GM21825 (cell line): ENCODE results near the gene KAT2A.
"Not testable (repeated sequence)": the region's sequence is repeated elsewhere in the genome, so short reads cannot be mapped to it uniquely, and the experiment has no call there.

Experiments
- ATAC-seq: cut with Tn5 transposase; IDR thresholded peaks from one replicate; pipeline ENCODE4 v1.9.1; 2021; ENCODE audit warnings: mild to moderate bottlenecking, moderate library complexity; ENCODE audit not compliant: unreplicated experiment

KAT2A gene

GRCh38 chr17:42120770-42121769 is at the start of gene KAT2A:
Gene KAT2A, minus strand, starts transcription at chr17:42121367. Its CDS starts 63 bp downstream, at chr17:42121304.
- ATAC-seq = no peak

- no peak for ATAC-seq
Measured at GRCh38 chr17:42169351-42169750, 48.2 kb upstream of the KAT2A start.

- no peak for ATAC-seq
Measured at GRCh38 chr17:42167807-42168206, 46.6 kb upstream of the KAT2A start.

DNA sequence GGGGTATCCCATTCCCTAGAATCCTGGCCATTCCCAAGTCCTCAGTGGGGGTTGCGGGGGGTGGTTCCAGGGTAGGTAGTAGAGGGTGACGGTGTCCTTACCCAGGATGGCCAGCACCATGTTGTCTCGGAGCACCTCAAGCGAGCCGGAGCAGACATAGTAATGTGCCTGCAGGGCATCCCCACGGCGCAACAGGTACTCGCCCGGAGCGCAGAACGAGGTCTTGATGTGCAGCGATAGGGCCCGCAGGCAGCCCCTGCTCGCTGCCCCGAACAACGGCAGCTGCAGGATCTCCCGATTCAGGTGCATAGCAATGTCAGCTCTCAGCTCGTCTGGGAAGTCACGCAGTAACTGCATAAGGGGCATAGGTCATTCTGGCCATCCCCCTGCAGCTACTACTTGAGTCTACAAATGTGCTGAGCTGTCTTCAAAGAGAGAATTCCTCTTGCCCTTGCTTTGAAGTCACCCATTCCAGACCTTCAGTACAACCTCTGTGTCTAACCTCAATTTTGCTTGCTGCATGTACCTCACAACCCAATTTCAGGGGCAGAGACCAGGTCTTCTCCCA is 45.1 kb upstream of the KAT2A start:
- ATAC-seq = no peak

DNA sequence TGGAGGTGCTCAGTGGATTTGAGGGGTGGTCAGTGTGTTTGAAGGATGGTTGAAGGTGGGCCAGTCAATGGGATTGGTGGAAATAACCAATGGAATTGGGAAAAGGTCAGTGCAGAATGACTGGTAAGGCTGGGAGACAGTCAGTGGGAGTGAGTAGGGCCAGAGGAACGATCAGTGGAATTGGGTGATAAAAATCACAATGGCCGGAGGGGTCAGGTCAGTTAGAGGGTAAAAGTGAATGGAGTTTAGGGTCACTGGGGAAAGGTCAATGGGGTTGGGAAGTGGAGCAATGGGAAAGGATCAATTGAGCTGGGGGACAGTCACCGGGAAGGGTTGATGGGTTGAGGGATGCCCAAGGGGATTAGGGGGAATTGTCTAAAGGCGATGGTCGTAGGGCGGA is 44.6 kb upstream of the KAT2A start:
- ATAC-seq = no peak

DNA sequence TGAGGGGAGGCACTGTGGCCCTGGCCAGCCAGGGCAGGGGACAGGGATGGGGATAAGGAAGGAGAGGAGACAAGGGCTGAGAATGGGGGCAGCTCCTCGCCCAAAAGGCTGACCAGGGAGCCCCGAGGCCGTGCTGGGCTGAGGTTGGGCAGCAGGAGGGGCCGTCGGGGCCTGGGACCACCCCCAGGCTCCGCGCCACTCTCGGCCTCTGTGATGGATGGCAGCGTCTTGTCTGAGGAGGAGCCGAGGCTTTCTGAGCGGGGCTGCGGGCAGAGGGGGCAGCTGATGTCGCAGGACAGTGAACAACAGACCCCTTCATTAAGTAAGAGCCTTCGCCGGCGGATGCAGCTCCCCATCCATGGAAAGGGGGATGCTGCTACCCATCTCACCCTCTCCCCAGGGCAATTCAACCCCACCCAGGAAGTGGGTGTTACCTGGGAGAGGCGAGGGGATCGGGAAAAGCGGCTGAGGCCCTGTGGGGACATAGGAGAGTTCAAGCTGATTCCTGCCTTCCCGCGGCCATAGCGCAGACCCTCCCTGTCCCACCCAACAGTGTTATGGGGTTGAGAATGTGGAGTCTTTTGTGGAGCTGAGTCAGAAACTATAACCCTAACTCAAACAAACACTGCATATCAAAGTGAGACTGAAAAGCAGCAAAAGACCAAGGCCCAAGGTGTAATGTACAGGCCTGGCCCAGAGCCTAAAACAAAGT is 42.7 kb upstream of the KAT2A start:
- no peak for ATAC-seq

GRCh38 chr17:42163113-42163512 is 41.9 kb upstream of the KAT2A start:
- no peak for ATAC-seq

DNA sequence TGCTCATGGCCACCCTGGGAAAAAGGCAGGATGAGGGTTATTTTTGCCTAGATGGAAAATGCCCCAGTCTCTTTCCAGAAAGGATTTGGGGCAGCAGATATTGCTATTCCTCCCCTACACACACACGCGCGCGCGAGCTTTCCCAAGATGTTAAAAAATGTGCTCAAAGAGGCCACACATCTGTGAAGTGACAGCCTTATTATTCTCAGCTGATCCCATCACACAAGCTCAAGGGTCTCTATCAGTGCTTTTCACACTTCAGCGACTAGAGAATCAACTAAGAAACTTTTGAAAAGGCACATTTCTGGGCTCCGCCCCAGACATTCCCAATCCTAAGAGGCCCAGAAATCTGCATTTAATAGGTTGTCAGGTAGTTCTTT is 39.4 kb upstream of the KAT2A start:
- ATAC-seq = no peak

DNA sequence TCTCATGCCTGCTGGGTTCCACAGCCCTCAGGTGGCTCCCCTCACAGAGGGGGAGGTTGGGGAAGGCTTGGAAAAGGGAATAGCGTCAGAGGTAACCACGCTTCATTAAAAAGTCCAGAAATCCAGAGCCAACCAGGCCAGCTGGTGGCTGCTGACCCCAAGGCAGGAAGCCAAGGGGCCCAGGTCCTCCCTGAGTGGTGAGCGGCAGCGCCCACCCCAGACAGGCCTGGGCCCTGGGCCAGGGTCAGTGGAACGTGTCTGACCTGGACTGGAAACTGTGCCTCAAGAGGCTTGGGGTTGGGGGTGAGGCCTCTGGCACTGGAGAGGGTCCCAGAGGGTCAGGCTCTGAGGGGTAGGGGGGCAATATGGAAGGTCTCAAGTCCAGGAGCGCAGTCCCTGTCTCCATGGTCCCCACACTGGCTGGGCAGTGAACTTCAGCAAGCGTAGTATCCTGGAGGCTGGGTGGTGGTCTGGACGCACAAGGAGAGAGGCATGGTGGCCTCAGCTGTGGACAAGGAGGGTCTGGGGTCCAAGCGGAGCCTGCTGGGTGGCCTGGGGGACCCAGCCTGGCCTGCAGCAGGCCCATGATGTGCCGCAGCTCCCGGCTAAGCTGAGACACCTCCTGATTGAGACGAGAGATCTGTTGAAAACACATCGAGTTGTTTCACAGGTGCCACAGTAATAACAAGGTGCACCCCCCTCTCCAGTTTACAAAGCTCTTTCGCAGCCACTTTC is 38.8 kb upstream of the KAT2A start:
- no peak for ATAC-seq

- no peak for ATAC-seq
Measured at GRCh38 chr17:42155614-42156045, 34.5 kb upstream of the KAT2A start.

GRCh38 chr17:42153919-42154742 is 33.0 kb upstream of the KAT2A start:
- no peak for ATAC-seq

DNA sequence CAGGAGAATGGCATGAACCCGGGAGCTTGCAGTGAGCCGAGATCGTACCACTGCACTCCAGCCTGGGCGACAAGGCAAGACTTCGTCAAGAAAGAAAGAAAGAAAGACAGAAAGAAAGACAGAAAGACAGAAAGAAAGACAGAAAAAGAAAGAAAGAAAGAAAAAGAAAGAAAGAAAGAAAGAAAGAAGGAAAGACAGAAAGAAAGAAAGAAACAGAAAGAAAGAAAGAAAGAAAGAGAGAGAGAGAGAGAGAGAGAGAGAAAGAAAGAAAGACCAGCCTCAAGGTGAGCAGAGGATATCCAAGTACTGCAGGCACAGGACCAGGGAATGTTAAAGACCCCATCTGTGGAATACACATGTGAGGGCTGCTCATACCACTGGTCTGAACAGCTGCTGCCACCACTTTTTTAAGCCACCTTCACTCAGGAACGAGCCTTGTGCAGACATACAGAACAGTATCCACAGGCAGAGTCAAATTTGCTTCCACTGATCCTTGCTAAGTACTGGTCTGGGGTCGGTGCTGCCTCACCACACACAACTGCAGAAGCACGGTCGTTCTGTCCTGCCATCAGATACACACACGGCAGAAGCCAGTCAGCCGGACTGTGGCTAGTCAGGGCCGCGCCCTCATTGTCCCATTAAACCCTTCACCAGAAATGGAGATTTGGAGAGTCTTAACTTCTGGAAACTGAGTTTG is 25.9 kb upstream of the KAT2A start:
- ATAC-seq = no peak

GRCh38 chr17:42143138-42143537 is 22.0 kb upstream of the KAT2A start:
- ATAC-seq = not testable (repeated sequence)

GRCh38 chr17:42142371-42142896 is 21.3 kb upstream of the KAT2A start:
- no peak for ATAC-seq

- ATAC-seq = no peak
Measured at GRCh38 chr17:42141382-42141781, 20.2 kb upstream of the KAT2A start.

DNA sequence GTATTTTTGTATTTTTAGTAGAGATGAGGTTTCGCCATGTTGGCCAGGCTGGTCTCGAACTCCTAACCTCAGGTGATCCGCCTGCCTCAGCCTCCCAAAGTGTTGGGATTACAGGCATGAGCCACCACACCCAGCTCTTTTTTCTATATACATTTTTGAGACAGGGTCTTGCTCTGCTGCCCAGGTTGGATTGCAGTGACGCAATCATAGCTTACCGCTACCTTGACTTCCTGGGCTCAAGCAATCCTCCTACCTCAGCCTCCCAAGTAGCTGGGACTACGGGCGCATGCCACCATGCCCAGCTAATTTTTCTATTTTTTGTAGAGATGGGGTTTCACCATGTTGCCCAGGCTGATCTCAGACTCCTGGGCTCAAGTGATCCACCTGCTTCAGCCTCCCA is 19.5 kb upstream of the KAT2A start:
- ATAC-seq = not testable (repeated sequence)

DNA sequence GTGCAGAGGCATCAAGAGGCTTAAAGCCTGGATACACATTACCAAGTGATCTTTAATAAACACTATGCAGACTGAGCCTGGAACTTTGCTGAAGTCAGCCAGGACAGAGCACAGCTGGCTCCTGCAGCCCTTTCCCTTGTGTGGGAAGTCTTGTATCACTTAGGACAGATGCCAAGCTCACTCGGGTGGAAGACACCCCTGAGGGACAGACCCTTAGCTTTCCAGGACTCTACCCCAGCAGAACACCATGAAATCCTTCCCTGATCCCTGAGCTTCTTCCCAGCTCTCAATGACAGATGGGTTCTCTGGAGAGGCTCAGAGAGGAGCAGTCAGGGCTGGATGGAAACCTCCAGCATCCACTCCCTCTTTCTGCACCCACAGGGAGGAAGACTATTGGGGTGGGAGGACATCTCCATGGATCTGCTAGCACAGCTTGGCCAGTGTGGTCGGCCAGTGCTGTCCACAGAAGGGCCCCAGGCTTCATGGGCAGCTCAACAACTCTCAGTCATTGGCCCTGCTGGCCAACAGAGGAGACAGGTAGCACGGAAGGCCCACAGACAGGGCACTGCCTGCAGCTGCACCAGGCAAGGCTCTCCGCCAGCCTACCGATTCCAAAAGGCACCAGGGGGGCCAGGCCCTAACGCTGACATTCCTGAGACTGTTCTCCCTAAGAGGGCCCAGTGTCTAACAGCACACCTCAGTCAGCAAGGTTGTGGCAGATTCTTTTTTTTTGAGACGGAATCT is 17.8 kb upstream of the KAT2A start:
- no peak for ATAC-seq

- no peak for ATAC-seq
Measured at GRCh38 chr17:42136654-42137051, 15.5 kb upstream of the KAT2A start.
